NCI-H1436 (cell line): Measurements from ENCODE around the gene ATP8B3.

Source experiments
- DNase-seq: peaks from one replicate; lab custom pipeline; 2025; lab: John Stamatoyannopoulos, UW

ATP8B3 gene

DNA sequence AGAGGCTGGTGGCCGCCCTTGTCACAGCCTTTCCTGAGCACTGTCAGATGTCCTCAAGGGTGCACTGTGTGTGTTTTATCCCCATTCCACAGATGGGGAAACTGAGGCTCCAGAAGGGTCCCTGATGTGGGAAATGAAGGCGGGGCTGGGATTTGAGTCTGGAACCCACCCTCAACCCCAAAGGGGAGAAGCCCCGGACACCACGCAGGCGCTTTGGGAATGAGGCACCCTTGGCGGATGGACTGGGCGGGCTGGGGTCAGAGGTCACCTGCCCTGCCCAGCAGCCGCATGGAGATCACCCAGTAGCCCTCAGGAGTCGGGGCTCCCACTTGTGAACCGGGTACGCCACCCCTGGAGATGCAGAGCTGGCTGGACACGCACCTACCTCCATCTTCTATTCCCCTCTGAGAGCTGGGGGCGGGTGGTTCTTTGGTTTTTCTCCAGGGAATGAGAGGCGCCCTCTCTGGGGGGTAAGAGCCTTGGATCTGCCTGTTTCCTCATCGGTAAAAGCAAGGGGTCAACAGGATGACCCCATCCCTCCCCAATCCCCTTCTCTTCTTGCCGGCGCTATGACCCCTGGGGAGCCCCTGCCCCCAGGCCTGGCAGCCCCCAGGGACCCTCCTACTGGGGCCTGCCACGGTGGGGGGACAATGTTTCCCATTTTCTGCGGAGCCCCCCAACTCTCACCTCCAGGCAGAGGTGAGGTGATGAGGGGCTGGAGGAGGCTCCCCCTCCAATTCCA is 67.1 kb downstream of the ATP8B3 start:
- DNase-seq, result no peak

GRCh38 chr19:1744133-1744665 is 67.9 kb downstream of the ATP8B3 start:
- no peak for DNase-seq

DNA sequence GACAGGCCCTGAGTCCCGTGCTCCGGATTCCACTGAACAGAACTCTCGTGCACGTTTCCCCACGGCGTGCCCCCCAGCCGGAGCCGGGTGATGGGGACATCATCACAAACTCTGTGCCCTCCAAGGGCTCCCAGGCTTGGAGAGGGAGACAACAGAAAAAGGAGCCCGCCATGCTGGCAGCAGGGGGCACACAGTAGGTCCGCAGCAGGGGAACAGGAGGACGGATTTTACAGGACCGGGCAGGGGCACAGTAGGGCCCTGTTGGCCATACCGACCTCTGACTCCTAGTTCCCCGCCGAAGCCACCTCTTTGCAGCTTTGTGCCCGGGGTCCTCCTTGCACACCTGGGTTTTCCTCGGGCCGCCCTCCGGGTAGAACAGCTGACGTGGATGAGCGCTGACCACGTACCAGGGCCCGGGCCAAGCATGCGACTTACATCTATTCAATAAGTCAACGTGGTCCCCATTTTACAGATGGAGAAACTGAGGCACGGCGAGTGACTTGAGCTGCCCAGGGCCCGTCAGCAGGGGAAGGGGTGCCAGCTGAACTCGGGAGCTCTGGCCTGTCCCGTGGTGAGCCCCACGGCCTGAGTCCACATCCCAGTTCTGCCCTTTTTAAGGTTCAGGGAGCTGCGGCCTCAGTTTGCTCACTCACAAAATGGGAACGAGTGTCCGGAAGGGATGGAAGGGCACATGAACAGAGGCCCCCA is 68.9 kb downstream of the ATP8B3 start:
- no peak for DNase-seq

DNA sequence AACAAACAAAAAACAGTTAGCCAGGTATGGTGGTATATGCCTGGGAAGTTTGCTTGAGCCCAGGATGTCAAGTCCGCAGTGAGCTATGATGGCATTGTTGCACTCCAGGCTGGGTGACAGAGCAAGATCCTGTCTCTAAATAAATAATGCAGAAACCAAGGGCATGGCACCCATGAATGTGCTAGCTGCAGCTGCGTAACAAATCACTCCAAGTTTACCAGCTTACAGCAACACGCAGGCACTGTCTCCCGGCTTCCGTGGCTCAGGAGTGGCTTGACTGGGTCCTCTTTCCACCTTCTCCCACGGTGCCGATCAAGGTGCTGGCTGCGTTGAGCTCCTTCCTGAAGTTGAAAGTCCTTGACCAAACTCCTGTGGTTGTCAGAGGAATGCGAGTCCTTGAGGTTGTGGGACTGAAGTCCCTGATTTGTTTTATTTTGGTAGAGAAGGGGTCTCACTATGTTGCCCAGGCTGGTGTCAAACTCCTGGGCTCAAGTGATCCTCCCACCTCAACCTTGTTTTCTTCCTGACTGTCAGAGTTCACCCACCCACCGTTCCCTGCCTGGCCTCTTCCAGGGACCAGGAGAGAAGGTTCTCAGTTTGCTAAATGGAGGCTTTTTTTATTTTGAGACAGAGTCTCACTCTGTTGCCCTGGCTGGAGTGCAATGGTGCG is 72.0 kb downstream of the ATP8B3 start:
- no peak for DNase-seq

DNA sequence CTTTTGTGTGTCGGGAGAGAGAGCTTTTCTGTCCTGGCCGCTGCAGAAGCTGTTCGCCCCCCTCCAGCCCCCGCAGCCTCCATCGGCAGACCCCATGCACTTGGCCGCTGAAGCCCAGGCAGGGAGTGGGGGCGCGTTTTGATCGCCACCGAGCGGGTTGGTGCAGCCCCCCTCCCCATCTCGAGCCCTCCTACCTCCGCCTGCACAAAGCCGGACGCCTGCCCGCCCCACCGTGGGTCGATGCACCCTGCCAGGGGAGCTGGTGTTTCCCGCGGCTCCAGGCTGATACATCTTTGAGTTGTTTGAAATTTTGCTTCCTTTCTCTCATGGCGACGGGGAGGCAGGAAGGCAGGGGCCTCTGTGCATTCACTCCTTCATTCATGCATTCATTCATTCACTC is 75.1 kb downstream of the ATP8B3 start:
- no peak for DNase-seq

DNA sequence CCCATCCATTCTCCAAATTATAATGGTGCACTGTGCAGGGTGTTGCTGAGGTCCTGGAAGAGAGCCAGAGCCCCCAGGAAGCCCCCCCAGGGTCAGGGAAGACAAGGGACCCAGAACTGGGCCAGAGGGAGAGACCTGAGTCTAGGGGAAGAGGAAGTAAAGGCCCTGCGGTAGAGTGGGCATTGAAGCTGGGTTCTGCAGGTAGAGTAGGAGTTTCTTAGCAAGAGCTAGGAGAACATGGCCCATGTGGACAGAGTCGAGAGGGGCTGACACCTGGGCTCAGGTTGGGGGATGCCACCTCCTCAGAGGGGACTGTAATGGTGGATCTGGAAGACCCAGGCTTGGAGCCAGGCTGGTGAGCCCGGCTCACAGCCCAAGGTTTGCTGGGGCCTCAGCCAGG is 75.8 kb downstream of the ATP8B3 start:
- no peak for DNase-seq

GRCh38 chr19:1734321-1734966 is 77.6 kb downstream of the ATP8B3 start:
- DNase-seq, result no peak
